GM18502 (cell line): Measurements from ENCODE around the gene PMFBP1.

Source experiments
- ATAC-seq: cut with Tn5 transposase; IDR thresholded peaks from one replicate; pipeline ENCODE4 v1.9.1; 2021; ENCODE audit warnings: mild to moderate bottlenecking; ENCODE audit not compliant: unreplicated experiment, poor library complexity

The PMFBP1 gene

DNA sequence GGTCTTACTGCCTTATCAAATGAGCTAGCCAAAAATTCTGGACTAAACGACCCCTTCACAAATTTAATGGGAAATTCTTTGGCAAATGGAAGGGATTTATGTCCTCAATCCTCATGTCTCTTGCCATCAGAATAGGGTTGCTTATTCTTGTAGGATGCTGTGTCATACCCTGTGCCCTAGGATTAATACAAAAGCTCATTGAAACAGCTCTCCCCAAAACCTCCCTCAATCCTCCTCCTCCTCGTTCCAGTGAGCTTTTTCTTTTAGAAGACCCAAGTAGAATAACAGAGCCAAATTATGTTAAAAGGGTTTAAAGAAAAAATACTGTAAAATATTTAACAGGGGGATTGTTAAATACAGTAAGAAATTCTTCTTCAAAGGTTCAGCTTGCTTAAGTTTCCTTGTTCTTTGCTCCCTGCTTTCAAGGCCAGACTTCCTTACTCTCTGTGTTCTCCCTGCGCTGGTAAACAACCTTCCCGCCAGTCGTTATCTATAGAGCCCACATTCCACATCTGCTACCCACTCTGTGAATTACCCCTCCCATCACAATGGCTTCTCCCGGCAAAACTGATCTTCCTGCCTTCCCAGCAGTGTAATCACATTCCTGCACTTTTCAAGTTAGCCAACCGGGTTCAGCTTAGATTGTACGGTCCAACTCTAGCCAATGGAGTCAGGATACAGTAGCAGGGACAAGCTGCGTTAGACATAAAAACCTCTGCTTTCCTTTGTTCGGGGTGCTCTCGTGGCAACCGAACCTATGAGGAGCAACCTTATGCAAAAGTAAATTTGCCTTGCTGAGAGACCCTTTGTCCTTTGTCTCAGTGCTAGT lies 99.2 kb downstream of the PMFBP1 start:
- no peak for ATAC-seq
